ENCODE data around the gene UBXN11.
A peak's percentile ranks its signal among the peaks of the same experiment; 100 is the strongest.

Gene UBXN11

DNA sequence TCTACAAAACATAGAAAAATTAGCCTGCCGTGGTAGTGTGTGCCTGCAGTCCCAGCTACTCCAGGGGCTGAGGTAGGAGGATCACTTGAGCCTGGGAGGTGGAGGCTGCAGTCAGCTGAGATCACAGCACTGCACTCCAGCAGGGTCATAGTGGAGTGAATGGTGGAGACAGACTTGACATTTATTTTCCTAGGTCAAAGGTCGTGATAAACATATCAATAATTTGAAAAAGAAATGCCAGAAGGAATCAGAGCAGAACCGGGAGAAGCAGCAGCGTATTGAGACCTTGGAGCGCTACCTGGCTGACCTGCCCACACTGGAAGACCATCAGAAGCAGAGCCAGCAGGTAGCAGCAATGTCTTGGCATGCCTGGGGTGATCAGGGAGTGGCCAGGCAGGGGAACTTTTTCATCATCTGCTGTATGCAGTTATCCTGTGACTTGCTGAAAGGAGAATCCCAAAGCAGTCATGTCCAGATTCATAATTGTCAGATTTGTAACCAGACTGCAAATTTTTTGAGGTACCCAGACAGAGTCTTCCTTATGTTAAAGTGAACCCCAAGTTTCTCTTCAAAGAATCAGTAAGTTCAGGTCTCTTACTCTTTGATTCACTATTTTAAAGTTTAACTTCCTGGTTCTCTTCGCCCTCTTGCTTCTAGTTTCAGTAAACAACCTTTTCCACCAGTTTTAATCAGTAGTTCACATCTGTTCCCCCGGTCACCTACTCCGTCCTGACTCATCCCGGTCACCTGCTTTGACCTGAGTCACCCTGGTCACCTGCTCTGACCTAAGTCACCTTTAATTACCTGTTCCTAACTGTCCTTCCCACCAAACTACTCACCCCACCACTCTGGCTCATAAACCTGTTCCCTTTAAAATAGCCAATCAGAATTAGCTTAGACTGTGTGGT lies 37.9 kb downstream of the UBXN11 start:
- no peak for DNase-seq

DNA sequence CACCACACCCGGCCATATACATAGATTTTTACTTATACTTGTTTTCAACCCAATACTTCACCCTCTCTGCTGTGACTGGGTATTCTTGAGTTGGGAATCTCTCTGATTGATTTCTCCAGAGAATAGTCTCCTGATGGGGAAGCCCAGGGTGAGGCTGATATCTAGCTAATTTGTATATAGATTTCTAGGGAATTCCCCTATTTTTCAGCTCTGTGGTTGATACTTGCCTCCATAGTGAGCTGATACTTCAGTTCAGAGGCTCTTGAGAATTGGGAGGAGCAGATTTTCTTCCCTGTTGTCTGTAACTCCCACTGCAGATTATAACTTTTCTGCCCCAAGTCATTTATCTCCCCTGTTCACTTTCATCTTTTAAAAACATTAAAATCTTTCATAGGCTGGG lies 41.0 kb downstream of the UBXN11 start:
- no peak for DNase-seq

DNA sequence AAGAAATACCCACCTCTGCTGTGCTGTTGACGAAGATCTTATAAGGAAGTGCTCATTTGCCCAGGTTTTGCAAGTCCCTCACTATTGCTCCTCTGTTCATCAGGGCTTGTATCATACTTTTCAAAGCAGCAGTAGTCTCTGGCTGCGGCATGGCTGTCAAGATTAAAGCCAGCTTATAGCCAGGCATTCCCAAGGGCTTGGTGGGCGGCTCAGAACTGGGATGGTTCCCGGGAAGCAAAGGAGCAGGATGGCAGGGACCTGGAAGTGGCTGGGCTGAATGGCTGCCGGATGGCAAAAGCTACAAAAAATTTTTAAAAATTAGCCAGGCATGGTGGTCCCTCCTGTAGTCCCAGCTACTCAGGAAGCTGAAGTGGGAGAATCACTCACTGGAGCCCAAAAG lies 43.2 kb downstream of the UBXN11 start:
- no peak for DNase-seq

DNA sequence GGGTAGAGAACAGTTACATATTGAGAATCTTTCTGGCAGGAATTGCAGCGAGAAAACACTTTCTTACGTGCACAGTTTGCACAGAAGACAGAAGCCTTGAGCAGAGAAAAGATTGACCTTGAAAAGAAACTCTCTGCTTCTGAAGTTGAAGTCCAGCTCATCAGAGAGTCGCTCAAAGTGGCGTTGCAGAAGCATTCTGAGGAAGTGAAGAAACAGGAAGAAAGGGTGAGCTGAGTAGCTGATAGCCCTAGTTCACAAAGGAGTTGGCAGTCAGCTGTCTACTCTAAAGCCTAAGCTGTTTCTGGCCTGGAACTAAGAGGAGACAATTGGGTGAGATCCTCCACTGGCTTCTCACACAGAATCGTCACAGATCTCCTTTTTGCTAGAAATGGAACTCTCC lies 46.9 kb downstream of the UBXN11 start:
- peak; percentile 87 for DNase-seq

DNA sequence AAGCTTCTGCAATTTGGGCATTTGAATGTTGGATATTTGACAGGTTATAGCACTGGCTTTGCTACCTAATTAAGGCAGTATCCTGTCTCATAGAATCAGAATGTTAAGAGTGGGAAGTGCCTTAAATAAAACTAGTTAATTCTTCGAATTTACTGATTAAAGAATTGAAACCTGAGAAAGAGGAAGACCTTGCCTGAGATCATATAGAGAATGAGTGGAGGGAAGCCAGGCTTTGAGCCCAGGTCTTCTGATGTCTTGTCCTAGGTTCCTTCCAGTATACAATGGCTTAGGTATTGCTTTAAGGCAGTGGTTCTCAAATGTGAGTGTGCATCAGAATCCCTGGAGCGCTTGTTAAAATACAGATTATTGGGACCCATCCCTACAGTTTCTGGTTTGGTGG lies 47.4 kb downstream of the UBXN11 start:
- DNase-seq = peak in 1 of 2 donors; percentile 35

DNA sequence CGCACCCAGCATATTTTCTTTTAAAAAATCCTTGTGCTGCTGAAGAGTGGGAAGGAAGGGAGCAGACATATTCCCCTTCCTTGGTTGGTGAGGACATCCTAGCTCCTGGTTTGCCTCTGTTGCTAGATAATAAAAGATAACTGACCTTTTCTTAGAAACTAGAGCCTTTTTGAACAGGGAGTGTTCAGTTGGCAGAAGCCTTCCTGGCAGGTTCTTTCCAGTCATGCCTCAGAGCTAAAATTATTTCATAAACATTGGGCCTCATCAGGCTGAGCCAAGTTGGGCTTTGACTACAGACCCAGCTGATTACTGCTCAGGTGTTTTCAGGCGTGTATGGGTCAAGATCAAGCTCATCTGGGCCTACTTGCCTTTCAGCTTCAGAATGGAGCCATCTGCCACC lies 49.2 kb downstream of the UBXN11 start:
- no peak for DNase-seq

DNA sequence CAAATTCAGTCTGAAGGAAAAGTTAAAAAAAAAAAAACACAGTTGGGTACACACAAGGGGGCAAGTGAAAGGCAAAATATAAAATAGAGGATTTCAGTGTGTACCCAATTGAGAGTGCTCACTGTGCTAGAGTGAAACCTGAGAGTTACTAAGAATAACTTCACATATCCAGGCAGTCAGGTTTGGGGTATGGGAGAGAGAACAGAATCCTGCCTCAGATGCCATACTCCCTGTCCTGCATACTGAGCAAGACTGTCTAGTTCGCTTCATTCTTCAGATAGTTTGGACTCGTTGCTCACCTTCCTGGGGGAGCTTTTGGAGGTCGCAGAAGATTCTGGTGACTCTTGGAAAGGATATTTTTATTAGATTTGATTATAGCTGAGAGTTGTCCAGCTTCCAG lies 52.0 kb downstream of the UBXN11 start:
- no peak for DNase-seq

DNA sequence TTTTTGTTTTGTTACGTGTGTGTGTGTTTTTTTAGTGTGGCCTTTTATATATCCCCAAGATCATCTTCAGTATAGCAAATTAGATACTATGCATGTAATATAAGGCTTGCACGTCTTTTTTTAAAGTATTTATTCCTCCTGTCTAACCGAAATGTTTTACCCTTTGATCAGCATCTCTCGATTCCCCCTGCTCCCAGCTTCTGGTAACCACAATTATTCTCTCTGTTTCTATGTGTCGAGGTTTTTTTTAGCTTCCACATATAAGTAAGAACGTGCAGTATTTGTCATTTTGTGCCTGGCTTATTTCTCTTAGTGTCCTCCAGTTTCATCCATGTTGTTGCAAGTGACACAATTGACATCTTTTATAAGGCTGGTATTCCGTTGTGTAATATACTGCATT lies 53.7 kb downstream of the UBXN11 start:
- no peak for DNase-seq

DNA sequence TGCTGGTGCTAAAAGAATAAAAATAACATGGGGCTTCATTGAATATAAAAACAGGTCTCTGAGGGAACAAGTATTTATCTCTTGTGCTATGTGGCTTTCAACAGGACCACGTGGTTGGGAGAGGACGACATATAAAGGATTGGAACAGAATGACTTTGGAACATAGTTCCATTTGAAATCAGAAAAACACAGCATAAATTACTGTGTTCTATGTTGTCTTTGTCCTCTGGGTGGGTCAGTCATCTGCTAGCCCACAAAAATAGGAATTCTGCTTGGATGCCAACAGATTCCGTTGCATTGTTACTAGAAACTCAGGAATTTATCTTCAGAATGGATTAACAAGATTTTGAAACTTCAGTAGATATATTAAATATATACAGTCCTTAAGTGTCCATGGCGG lies 66.5 kb downstream of the UBXN11 start:
- DNase-seq = no peak

DNA sequence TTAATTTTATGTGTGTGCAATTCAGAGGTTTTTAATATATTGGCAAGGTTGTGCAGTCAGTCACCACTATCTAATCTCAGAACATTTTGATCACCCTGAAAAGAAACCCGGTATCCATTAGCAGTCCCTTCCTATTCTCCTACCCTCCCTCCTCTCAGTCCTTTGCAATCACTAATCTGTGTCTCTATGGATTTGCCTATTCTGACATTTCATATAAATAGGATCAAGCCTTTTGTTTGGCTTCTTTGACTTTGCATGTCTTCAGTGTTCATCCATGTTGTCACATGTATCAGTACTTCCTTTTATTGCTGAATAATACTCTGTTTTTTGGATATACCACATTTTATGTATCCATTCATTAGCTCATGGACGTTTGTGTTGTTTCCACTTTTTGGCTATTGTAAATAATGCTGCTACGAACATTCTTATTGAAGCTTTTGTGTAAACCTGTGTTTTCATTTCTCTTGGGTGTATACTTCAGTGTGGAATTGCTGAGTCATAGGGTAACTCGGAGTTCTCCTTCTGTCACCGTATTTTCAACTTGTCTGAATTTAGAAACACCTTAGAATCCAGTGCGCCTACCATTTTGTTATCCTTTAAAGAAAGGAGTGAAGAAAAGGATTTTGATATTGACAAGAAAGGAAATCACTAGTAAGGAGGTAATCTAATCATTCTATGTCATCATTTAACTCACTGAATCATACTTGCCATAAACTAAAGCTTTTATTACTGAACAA lies 69.0 kb downstream of the UBXN11 start:
- DNase-seq = peak in 1 of 2 donors; percentile 11

DNA sequence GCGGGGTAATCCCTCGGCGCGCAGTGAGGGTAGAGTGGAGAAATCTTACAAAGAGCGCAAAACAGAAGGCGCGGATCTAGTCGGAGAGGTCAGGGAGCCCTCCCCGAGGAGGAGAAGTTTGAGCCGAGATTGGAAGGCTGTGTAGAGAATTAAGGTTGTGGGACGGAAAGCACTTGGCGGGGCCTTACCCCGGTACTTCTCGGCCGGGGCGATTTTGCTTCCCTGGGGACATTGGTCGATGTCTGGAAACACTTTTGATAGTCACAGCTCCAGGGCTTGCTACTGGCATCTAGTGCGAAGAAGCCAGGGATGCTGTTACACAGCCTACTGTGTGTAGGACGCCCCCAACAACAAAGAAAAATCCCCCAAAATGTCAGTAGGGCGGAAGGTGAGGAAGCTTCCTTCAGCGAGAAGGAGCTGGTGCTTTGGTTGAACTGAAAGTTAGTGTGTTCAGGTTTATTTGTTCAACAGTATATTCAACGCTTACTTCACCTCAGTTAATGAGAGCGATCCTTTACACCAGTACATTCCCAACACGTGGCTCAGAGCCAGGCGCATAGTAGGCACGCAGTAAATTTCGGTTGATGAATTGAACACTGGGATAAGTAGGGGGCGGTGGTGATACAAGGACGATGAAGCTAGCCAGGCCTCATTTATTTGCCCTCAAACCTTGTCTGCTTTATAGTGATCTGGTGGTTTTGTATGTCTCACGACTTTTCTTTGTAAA lies 71.6 kb downstream of the UBXN11 start:
- peak in 1 of 2 donors; percentile 11 for DNase-seq

DNA sequence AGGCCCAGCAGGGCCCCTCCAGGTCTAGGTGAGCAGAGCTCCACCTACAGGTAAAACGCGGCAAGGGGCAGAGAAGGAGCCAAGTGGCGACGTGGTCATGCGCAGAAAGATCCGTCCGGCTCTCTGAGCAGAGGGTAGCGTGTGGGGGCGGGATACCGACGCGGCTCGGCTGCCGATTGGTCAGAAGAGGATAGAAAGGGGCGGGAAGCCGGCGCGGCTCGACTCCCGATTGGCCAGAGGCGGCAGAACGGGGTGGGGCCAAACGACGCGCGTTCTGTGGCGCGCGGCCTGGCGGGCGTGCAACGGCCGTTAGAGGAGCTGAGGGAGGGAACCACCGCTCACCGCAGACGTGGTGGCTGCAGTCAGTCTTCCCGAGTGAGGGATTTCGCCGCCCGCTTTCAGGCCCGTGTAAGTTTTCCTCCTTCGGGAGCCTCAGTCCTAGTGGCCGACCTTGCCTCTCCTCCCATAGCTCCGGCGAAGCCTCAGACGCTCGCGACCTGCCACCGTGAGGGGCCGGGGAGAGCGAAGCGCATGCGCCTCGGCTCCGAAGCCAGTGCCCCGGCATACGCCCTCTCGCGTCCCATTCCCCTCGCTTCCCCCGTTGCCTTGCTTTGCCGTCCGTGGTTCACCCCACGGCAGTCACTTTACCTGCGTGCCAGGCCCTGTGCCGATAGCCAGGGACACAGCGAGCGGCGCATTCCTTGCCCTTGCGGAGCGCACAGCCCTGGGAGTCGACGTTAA lies 72.4 kb downstream of the UBXN11 start, which contains the start of gene CEP85:
TSS of gene CEP85 (plus strand) at position 298 of the 741 bp plus-strand sequence. CDS start 5,584 bp downstream, outside the sequence.
- DNase-seq = peak; percentile 98 to 99

All from inflammatory macrophage (primary cell).